Measurements from ENCODE around the gene ZCCHC24. TPM values are rescaled to one million over a fixed set of nuclear protein-coding genes. Genes with fewer than 3 reads are reported as not detected.

Gene ZCCHC24
- total RNA-seq, 1 experiment from 2014 or later = 3.8 TPM

GRCh38 chr10:79453392-79453791, 8.0 kb upstream of the ZCCHC24 start:
- Histone ChIP-seq H3K27me3 (ENCODE audit: insufficient read depth, low read length) (peaks cover 2% of the 10 kb centered on the region; the same call in 1 of the 2 replicates), H2AK5ac (ENCODE audit: insufficient read length, low read length) (no peak overlapping the region), H3K4ac (ENCODE audit: low read depth, low read length) (no peak overlapping the region), H3K9ac (ENCODE audit: extremely low read depth, insufficient read length, low read length) (no peak overlapping the region), H3K14ac (ENCODE audit: insufficient read depth, low read length) (no peak overlapping the region), H3K9me3 (ENCODE audit: control insufficient read depth, low read depth, low read length) (no peaks in the 10 kb centered on the region), H3K79me2 (ENCODE audit: insufficient read depth, low read length) (no peaks in the 10 kb centered on the region), H4K20me1 (ENCODE audit: control insufficient read depth, insufficient read depth, insufficient read length) (no peaks in the 10 kb centered on the region), H3K79me1 (ENCODE audit: insufficient read depth, low read depth, low read length, poor library complexity, severe bottlenecking) (no peaks in the 10 kb centered on the region), H3K23me2 (ENCODE audit: insufficient read length, low read depth, low read length, poor library complexity, severe bottlenecking) (no peaks in the 10 kb centered on the region), H2BK5ac (ENCODE audit: insufficient read length, low read length) (no peak overlapping the region), H3T11ph (ENCODE audit: low read length) (no peak overlapping the region), H2BK15ac (ENCODE audit: low read depth, low read length) (no peak overlapping the region), H2BK12ac (ENCODE audit: insufficient read length, low read depth, low read length) (no peak overlapping the region), H3K4me1 (ENCODE audit: insufficient read depth, low read length) (peaks cover 7% of the 10 kb centered on the region; the same call in 1 of the 2 replicates), H3K56ac (ENCODE audit: insufficient read length, low read depth, low read length) (no peak overlapping the region), H2BK20ac (ENCODE audit: low read depth, low read length, poor library complexity, severe bottlenecking) (no peak overlapping the region), H2BK120ac (ENCODE audit: low read depth, low read length, poor library complexity, severe bottlenecking) (no peak overlapping the region), H3K4me2 (ENCODE audit: insufficient read depth, insufficient read length, low read length) (no peak overlapping the region), H2AFZ (ENCODE audit: low read length) (no peak overlapping the region), H3K18ac (ENCODE audit: insufficient read length, low read depth, low read length) (no peak overlapping the region), H3K27ac (ENCODE audit: insufficient read length, low read depth, low read length) (no peak overlapping the region), H3K23ac (ENCODE audit: insufficient read length, low read depth, low read length) (no peak overlapping the region), H4K8ac (replicated peaks; ENCODE audit: insufficient read length, low read depth, low read length) (no peak overlapping the region), H4K91ac (ENCODE audit: insufficient read length, low read depth, low read length) (no peak overlapping the region), H4K5ac (ENCODE audit: insufficient read length, low read depth, low read length) (no peak overlapping the region)
- Mint-ChIP-seq H3K9me3 (no peaks in the 10 kb centered on the region; a peak in 1 of 5 replicates), H3K4me1 (peaks cover 17 to 19% of the 10 kb centered on the region in 2 experiments), H3K4me3 (no peak overlapping the region), H3K27ac (no peak overlapping the region), H3K36me3 (ENCODE audit: insufficient read depth in 1 of 3, low read depth in 3 of 3) (no peaks in the 10 kb centered on the region), H3K27me3 (ENCODE audit: low read depth) (peaks cover 56% of the 10 kb centered on the region)
- no CpG with 5 or more reads among the region's 3 CpGs for WGBS (ENCODE audit: extremely low coverage, insufficient read length, low lambda C conversion rate)
- no peak for TF ChIP-seq CTCF (conservative IDR thresholded peaks at IDR 0.05)
- DNase-seq = no peak
